GM19397 (cell line): ENCODE measurements around the gene TICRR.
A peak's percentile ranks its signal among the peaks of the same experiment; 100 is the strongest.
"Not testable (repeated sequence)": the region's sequence is repeated elsewhere in the genome, so short reads cannot be mapped to it uniquely, and the experiment has no call there.

Experiments used
- ATAC-seq: cut with Tn5 transposase; IDR thresholded peaks from one replicate; pipeline ENCODE4 v1.9.1; 2021; ENCODE audit warnings: mild to moderate bottlenecking, moderate library complexity; ENCODE audit not compliant: unreplicated experiment

Gene TICRR, protein sequence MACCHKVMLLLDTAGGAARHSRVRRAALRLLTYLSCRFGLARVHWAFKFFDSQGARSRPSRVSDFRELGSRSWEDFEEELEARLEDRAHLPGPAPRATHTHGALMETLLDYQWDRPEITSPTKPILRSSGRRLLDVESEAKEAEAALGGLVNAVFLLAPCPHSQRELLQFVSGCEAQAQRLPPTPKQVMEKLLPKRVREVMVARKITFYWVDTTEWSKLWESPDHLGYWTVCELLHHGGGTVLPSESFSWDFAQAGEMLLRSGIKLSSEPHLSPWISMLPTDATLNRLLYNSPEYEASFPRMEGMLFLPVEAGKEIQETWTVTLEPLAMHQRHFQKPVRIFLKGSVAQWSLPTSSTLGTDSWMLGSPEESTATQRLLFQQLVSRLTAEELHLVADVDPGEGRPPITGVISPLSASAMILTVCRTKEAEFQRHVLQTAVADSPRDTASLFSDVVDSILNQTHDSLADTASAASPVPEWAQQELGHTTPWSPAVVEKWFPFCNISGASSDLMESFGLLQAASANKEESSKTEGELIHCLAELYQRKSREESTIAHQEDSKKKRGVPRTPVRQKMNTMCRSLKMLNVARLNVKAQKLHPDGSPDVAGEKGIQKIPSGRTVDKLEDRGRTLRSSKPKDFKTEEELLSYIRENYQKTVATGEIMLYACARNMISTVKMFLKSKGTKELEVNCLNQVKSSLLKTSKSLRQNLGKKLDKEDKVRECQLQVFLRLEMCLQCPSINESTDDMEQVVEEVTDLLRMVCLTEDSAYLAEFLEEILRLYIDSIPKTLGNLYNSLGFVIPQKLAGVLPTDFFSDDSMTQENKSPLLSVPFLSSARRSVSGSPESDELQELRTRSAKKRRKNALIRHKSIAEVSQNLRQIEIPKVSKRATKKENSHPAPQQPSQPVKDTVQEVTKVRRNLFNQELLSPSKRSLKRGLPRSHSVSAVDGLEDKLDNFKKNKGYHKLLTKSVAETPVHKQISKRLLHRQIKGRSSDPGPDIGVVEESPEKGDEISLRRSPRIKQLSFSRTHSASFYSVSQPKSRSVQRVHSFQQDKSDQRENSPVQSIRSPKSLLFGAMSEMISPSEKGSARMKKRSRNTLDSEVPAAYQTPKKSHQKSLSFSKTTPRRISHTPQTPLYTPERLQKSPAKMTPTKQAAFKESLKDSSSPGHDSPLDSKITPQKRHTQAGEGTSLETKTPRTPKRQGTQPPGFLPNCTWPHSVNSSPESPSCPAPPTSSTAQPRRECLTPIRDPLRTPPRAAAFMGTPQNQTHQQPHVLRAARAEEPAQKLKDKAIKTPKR (N-terminal part only)

DNA sequence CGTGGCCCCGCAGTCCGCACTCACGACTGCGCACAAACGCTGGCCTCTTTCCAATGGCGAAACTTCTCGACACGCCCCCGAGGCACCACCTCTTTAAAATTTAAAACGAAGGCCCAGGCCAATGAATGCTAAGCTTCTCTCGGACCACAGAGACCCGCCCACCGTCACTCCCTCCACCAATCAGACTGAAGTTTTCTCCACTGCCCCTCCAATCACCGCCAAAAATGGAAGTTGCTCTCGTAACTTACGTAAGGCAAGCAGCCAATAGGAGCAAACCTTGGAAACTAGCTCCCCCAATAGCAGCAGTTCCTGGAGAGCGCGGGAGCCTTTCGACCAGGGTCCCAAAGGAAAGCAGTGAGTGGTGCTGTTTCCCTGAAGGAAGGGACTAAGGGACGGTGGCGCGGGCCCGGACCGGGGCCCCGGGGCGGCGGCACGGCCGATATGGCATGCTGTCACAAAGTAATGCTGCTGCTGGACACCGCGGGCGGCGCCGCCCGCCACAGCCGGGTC, at the start of gene TICRR:
Gene TICRR, plus strand, starts transcription at position 324 of the 510 bp plus-strand sequence. Its CDS starts 118 bp downstream, at position 442.
- peak; percentile 90 for ATAC-seq

DNA sequence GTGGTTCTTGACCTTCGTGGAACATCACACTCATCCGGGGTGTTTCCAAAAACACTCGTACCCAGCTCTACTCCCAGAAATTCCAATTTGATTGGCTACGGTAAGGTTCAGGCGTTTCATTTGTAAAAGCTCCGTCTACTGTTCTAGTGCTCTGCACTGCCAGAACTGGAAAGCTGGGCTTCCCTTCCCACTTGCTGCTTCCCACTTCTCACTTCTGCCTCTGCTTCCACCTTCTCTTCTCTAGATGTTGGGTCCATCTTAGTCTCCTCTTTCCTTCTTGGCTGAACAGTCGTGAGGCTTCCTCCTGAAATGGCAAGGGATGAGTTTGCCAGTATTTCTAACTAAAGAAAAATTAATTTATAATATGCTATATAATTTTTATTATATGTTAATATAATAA, 49.1 kb upstream of the TICRR start:
- no peak for ATAC-seq

DNA sequence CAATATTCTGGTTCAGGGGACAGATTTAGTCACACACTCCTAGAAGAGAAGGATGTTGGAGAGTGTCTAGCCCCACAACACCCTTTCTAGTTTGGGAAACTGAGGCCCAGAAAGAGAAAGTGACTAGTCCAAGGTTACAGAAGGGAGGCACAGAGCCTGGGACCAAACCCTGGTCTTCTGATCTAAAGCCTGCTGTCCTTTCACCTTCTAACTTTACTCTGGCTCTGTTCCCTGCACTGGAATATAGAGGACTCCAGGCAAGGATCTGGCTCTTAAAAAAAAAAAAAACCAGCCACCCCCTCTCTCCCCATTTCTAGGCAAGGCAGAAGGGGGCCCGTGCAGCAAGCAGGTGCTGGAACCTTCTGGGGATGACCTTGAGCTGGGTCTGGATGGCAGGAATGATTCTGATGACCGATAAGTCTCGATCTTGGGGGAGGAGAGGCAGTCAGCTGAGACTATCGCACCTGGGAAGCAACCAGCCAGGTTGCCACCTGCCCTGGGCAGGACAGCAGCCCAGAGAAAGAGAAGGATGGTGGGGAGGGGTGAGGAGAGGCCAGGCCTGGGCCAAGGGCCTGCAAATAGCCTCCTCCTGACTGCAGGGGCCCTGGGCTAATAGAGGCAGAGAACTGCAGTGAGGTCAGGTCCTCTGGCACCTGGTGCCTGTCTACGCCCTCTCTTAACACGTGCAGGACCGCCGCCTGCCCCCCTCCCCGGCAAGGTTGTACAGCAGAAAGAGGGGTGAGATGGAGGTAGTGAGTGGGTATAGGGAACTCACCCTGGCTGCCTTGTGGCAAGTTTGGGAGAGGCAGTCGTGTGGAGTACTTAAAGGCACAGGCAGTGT, 48.4 kb upstream of the TICRR start:
- ATAC-seq: no peak

DNA sequence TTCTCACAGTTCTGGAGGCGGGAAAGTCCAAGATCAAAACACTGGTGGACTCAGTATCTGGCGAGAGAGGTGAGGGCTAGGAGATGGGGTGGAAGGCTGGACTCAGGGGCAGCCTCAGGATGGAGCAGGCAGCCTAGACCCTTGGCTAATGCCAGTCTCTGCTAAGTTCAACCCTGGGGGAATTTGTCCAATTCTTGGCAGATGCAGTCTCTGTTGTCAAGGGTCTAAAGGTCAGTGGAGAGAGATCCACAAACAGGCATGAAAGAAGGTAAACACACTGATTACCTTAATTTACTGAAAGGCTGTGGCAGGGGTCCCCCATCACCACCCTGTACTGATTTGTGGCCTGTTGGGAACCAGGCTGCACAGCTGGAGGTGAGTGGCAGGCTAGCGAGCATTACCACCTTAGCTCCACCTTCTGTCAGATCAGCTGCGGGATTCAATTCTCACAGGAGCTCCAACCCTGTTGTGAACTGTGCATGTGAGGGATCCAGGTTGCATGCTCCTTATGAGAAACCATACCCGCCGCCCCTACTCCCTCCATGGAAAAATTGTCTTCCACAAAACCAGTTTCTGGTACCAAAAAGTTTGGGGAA, 46.4 kb upstream of the TICRR start:
- ATAC-seq: no peak

DNA sequence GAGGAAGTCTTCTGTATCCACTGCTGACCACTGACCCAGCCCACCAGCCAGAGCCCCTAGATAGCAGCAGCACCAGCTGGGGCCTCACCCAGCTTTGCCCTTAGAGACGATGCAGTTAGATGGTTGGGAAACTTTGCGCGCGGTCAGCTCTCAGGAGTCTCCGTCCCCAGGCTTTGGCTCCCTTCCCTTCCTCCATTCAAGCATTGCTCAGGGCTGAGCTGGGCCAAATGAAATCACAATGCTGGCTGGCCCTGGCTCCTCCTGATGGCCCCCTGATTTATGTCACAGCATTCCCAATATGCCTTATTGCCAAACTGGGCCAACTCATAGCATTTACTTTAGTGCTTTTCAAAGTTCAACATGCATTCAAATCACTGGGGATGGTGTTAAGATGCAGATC, 44.3 kb upstream of the TICRR start:
- no peak for ATAC-seq

DNA sequence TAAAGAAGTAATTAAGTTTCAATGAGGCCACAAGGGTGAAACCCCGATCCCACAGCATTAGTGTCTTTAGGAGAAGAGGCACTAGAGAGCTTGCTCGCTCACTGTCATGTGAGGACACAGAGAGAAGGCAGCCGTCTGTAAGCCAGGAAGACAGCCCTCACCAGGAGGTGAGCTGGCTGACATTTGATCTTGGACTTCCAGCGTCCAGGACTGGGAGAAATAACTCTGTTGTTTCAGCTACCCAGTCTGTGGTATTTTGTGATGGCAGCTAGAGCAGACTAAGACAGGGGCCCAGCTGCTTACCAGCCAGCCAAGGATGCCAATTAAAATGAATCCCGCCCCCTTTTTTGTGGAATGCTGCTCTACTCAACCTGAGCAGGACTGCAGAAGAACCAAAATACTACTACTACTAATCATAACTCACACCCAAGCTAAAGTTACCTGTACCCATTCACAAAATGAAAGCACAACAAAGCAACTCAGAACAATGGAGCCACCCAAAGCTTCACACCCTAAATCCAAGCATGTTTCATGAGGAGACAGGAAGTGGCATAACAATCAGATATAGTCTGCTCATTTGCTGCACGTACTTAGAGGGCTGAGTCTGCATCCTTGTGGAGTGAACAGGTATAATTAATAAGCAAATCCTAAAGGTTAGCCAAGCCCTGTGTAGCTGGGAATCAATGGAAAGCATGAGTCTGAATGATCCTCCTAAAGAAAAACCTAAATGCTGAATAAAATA, 43.3 kb upstream of the TICRR start:
- no peak for ATAC-seq

DNA sequence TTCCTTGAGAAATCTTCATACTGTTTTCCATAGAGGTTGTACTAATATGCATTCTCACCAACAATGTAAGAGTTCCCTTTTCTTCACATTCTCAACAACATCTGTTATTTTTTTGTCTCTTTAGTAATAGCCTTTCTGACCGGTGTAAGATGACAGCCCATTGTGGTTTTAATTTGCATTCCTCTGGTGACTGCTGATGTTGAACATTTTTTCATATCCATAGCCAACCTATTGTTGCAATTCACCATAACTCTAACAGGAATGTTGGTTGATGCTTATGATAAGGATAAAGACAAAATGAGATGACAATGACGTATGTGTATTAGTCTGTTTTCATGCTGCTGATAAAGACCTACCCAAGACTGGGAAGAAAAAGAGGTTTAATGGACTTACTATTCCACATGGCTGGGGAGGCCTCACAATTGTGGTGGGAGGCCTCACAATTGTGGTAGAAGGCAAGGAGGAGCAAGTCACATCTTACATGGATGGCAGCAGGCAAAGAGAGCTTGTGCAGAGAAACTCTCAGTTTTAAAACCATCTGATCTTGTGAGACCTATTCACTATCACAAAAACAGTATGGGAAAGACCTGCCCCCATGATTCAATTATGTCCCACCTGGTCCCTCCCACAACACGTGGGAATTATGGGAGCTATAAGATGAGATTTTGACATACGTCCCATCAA, 41.3 kb upstream of the TICRR start:
- no peak for ATAC-seq

DNA sequence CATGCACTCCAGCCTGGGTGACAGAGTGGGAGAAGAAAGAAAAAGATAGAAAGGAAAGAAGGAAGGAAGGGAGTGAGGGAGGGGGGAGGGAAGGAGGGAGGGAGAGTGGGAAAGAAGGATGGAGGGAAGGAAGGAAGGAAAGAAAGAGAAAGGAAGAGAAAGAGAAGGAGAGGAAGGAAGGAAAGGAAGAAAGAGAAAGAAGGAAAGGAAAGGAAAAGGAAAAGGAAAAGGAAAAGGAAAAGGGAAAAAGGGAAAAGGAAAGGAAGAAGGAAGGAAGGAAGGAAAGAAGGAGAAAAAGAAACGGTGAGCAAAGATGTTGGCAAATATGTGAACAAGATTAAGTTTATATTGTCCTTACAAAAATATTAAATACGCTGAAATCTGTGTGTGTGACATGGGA, 36.2 kb upstream of the TICRR start:
- ATAC-seq: no peak

DNA sequence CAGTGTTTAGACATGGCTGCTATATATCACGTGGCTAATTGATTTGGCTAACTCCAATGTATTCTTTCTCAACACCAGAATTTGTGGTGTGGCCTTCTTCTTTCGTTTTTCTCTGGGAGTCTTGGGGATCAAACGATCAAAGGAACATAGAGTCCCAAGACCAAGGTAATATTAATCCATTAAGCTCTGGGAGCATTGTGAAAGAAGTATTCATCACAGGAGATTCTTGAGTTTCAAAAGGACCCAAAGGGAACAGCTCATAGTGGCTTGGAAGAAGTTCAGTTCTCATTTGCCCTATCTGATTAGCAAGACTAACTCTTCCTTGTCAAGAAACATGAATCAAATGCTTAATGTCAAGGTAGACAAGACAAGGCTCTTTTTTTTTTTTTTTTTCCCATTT, 32.9 kb upstream of the TICRR start:
- no peak for ATAC-seq

DNA sequence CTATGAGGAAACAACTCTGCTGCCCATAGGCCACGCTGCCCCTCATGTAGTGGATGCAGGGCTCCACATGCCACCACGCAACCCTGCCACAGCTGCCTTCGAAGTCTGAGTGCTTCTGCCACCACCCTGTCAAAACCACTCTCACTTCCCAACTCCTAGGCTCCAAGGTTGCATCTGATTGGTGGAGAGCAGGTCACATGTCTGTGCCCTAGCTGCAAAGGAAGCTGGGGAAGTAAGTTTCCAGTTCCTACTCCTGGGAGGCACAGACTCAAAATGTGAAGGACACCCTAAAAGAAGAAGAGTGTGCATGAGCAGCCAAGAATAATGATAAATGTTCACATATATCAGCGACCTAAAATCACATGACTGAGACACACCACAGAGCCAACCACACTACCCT, 31.9 kb upstream of the TICRR start:
- no peak for ATAC-seq

DNA sequence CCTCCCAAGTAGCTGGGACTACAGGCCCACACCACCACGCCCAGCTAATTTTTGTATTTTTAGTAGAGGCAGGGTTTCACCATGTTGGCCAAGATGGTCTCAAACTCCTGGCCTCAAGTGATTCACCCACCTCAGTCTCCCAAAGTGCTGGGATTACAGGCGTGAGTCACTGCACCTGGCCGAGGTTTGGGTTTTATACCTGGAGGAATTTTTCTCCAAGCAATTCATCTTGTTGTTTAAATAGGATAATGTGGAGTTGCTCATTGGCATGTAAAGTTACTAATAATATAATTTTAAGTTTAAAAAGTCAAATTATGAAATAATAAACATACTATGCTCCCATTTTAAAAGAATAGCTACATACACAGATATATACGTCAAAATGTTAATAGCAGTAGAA, 26.1 kb upstream of the TICRR start:
- not testable (repeated sequence) for ATAC-seq

DNA sequence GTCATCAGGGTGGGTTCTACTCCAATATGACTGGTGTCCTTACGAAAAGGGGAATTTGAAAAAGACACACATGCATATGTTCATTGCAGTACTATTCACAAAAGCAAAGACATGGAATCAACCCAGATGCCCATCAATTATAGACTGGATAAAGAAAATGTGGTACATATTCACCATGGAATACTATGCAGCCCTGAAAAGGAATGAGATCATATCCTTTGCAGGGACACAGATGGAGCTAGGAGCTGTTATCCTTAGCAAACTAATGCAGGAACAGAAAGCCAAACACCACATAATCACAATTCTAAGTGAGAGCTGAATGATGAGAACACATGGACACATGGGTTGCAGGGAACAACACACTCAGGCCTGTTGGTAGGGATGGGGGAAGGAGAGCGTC, 24.8 kb upstream of the TICRR start:
- ATAC-seq: no peak

DNA sequence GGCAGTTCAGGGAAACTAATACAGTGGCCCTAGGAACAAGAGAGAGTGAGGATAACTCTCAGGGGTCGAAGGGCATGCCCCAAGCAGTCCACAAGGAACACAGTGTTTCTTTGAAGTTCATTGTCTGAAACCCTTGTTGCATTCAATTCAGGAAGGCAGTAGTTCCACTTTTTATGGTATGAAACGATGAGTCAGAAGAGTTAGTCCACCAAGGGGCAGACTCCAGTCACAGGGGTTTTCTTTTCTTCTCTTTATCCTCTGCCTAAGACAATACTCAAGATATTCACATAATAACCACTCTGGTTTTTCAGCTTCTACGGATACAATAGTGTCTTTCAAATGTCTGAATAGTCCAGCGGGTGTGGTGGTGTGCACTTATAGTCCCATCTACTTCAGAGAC, 23.7 kb upstream of the TICRR start:
- ATAC-seq: peak; percentile 69

DNA sequence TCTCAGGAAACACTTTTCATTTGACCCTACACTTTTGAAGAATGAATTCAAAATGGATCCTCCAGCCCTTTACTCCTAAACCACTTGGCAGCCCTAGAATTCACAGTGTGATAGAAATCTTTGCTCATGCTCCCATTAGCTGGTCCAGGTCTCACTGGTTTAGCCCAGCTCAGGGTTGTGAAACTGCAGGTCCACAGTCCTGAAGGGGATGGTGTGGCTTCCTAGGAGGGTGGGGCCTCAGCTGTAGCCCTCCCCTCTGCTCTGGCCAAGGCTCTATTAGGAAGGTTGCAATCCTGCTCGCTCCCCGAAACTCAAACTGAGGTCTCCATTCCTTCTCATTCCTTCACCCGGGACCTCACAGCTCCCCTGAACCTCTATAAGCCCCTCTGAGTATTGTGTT, 21.6 kb upstream of the TICRR start:
- ATAC-seq: no peak

DNA sequence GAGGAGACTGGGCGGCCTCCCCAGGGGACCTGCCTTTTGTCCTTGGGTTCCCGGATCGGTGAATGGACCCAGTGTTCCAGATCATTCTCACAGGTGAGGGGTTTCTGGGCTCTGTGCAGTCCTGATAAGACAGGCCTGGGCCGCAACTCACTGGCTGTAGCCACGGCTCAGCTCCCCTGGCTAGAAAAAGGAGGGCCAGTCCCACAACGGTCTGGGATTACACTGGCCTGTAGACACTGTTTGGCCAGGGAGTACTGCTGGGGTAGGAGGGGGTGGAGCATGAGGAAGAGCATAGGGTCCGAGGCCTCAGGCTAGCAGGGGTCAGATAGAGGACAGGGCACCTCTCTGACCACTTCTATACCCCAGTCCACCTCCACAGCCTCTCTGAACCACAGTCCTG, 21.0 kb upstream of the TICRR start:
- ATAC-seq: no peak

DNA sequence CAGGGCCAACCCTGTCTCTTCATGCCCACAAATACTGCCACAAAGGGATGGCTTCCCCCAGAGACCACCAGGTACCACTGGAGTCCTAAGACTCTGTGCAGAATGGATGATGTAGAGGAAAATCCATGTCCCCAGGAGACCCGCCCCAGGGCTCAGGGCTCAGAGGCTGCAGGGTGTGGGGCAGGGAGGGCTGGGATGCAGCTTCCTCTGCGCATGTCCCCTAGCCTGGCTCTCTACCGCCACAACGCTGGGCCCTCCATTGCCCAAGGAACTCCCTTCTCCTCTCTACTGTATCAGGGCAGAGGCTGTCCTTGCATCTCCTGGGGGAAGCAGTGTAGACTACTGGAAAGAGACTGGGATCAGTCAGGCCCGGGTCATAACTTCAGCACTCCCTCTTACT, 19.5 kb upstream of the TICRR start:
- no peak for ATAC-seq

DNA sequence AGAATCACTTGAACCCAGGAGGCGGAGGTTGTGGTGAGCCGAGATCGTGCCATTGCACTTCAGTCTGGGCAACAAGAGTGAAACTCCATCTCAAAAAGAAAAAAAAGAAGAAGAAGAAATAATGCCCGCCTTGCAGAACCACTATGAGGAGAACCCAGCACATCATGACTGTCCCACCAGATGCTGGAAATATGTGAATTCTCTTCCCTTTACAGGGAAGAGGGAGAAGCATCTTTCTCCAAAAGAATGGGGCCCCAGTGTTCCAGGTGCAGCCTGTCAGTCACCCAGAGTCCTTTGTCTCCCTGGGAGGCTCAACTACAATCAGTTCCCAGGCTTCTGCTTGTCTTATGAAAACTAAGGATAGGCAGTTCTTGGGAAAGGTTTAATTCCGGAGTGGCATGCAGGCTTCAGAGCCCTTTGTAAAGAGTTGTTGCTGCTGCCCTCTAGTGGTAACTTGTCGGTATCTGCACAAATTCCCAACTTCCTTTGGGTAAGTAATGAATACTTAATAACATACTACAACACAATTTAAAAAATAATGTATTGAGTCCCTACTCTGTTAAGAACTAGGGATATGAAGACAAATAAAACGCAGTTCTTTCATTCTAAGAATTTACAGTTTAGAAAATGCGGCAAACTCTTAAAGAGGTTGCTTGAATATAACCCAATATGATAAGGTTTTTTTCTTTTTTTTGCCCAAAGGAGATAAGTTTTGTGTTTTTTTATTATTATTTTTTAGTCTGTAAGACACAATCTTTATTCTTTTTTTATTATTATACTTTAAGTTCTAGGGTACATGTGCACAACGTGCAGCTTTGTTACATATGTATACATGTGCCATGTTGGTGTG, 18.6 kb upstream of the TICRR start:
- ATAC-seq: no peak
